HCT116 (cell line): ENCODE data around the gene TTLL11. TPM values are rescaled to one million over a fixed set of nuclear protein-coding genes. Genes with fewer than 3 reads are reported as not detected.
"Not testable (repeated sequence)": the region's sequence is repeated elsewhere in the genome, so short reads cannot be mapped to it uniquely, and the experiment has no call there.

Source experiments
- ATAC-seq: fragments of 200-7000 bp; cut with Tn5 transposase; 2 replicates; pipeline ENCODE4 v1.9.1; 2020; ENCODE audit warnings: mild to moderate bottlenecking, moderate library complexity
- BruUV-seq: library from RNA; stranded (reverse); fragments of 400-500 nt; replicated peaks from 2 replicates; lab custom pipeline; 2021; lab: Mats Ljungman, UMichigan
- CTCF ChIA-PET: fragments of 300-600 bp; sonication (Branson Sonifier 250); formaldehyde crosslinking; loops from one replicate; lab custom pipeline; 2021; ENCODE audit warnings: antibody characterized with exemption; lab: Charles Lee
- POLR2A ChIA-PET: fragments of 300-600, 350-600 bp; sonication (Branson Sonifier 250); formaldehyde crosslinking; loops from one replicate; lab custom pipeline; 2021; ENCODE audit warnings: antibody characterized with exemption; lab: Charles Lee
- RAD21 ChIA-PET, 2 experiments: fragments of 300-600 bp; sonication (Branson Sonifier 250); formaldehyde crosslinking; loops; one replicate each; lab custom pipeline; 2023; ENCODE audit warnings: low total read pairs in 2 of 2; ENCODE audit not compliant: uncharacterized antibody in 2 of 2, unreplicated experiment in 2 of 2, low non-redundant PET in 1 of 2; lab: Charles Lee
- DNase-seq: peaks from one replicate; pipeline ENCODE4 v3.0.0-alpha.2; 2010; ENCODE audit warnings: low read depth, low spot score
- H2AFZ ChIP-seq: fragments of 200-600 bp; shearing (Covaris generic), sonication (generic); 2 replicates; pipeline ENCODE4 v1.6.1; 2017; ENCODE audit warnings: low read depth, mixed run types, mixed read lengths, antibody characterized with exemption, low read length; ENCODE audit not compliant: poor library complexity, severe bottlenecking
- H3K27ac ChIP-seq: 2 replicates; pipeline ENCODE4 v1.5.1; 2012; ENCODE audit warnings: low read depth, low read length
- H3K27me3 ChIP-seq: fragments of 200-600 bp; sonication (generic); 2 replicates; pipeline ENCODE4 v1.6.1; 2016; ENCODE audit warnings: mixed run types, low read length, mixed read lengths; ENCODE audit not compliant: insufficient read depth
- H3K36me3 ChIP-seq, 2 experiments: fragments of 200-500 bp in 1 of 2; fragments of 200-600 bp in 1 of 2; sonication (Bioruptor generic) in 1 of 2; sonication (generic) in 1 of 2; 2 replicates each; pipeline versions ENCODE4 v1.5.1 to v1.6.1; 2014 to 2016; ENCODE audit warnings: low read length in 2 of 2, inconsistent platforms in 1 of 2, mixed read lengths in 1 of 2, mixed run types in 1 of 2; ENCODE audit not compliant: insufficient read depth in 2 of 2, control insufficient read depth in 1 of 2
- H3K4me1 ChIP-seq, 2 experiments: fragments of 200-600 bp in 1 of 2; sonication (generic) in 1 of 2; 2 replicates each; pipeline versions ENCODE4 v1.5.1 to v1.6.1; 2012 to 2017; ENCODE audit warnings: low read length in 2 of 2, inconsistent platforms in 1 of 2, mild to moderate bottlenecking in 1 of 2, mixed read lengths in 1 of 2, mixed run types in 1 of 2, moderate library complexity in 1 of 2; ENCODE audit not compliant: insufficient read depth in 2 of 2, control insufficient read depth in 1 of 2
- H3K4me2 ChIP-seq: fragments of 200-600 bp; sonication (generic); 2 replicates; pipeline ENCODE4 v1.6.1; 2017; ENCODE audit warnings: mixed run types, low read length, mixed read lengths
- H3K4me3 ChIP-seq, 2 experiments: fragments of 200-600 bp in 1 of 2; sonication (generic) in 1 of 2; replicated peaks in 1 of 2; 2 replicates each; pipeline ENCODE4 v1.5.1; 2011 to 2016; ENCODE audit warnings: low read length in 2 of 2, control low read depth in 1 of 2, low read depth in 1 of 2, mild to moderate bottlenecking in 1 of 2, mixed read lengths in 1 of 2, mixed run types in 1 of 2
- H3K79me2 ChIP-seq: fragments of 200-600 bp; sonication (generic); 2 replicates; pipeline ENCODE4 v1.6.1; 2017; ENCODE audit warnings: mild to moderate bottlenecking, mixed run types, low read length, moderate library complexity, mixed read lengths; ENCODE audit not compliant: insufficient read depth
- H3K9ac ChIP-seq: fragments of 200-600 bp; sonication (generic); 2 replicates; pipeline ENCODE4 v1.6.1; 2016; ENCODE audit warnings: low read length, mixed read lengths
- H3K9me2 ChIP-seq: fragments of 200-600 bp; sonication (generic), shearing (Covaris generic); 2 replicates; pipeline ENCODE4 v1.6.1; 2017; ENCODE audit warnings: mixed run types, mild to moderate bottlenecking, moderate library complexity; ENCODE audit not compliant: insufficient read depth
- H3K9me3 ChIP-seq, 2 experiments: fragments of 200-500 bp in 1 of 2; fragments of 200-600 bp in 1 of 2; sonication (Bioruptor generic) in 1 of 2; sonication (generic) in 1 of 2; 2 replicates each; pipeline ENCODE4 v1.6.1; 2014 to 2017; ENCODE audit warnings: low read length in 2 of 2, mixed read lengths in 2 of 2, inconsistent platforms in 1 of 2, low read depth in 1 of 2, mild to moderate bottlenecking in 1 of 2, mixed run types in 1 of 2, moderate library complexity in 1 of 2; ENCODE audit not compliant: control insufficient read depth in 1 of 2, insufficient read depth in 1 of 2
- H4K20me1 ChIP-seq: fragments of 200-600 bp; sonication (generic), shearing (Covaris generic); 2 replicates; pipeline ENCODE4 v1.6.1; 2017; ENCODE audit warnings: mixed run types, mild to moderate bottlenecking, moderate library complexity; ENCODE audit not compliant: insufficient read depth
- CBX3 ChIP-seq: IDR thresholded peaks from 2 replicates; pipeline ENCODE4 v1.6.1; 2012; ENCODE audit warnings: low read depth
- CEBPB ChIP-seq: IDR thresholded peaks from 2 replicates; pipeline ENCODE4 v1.6.1; 2012; ENCODE audit warnings: low read depth
- EGR1 ChIP-seq: IDR thresholded peaks from 2 replicates; pipeline ENCODE4 v1.6.1; 2012; ENCODE audit warnings: low read depth
- EZH2 ChIP-seq: fragments of 200-600 bp; sonication (generic); IDR thresholded peaks from 2 replicates; pipeline ENCODE4 v1.6.1; 2017; ENCODE audit warnings: antibody characterized with exemption, mixed run types
- EZH2phosphoT487 ChIP-seq: fragments of 200-600 bp; IDR thresholded peaks from 2 replicates; pipeline ENCODE4 v1.6.1; 2018; ENCODE audit warnings: antibody characterized with exemption, borderline replicate concordance
- FOSL1 ChIP-seq: IDR thresholded peaks from 2 replicates; pipeline ENCODE4 v1.6.1; 2012; ENCODE audit warnings: low read depth
- JUND ChIP-seq: IDR thresholded peaks from 2 replicates; pipeline ENCODE4 v1.6.1; 2012
- POLR2A ChIP-seq: IDR thresholded peaks from 2 replicates; pipeline ENCODE4 v1.7.0; 2011; ENCODE audit warnings: borderline replicate concordance; ENCODE audit not compliant: insufficient read depth, insufficient read length; ENCODE audit errors: extremely low read depth
- POLR2AphosphoS5 ChIP-seq: IDR thresholded peaks from 2 replicates; pipeline ENCODE4 v1.6.1; 2011; ENCODE audit warnings: mild to moderate bottlenecking, low read depth, low read length, moderate library complexity
- RAD21 ChIP-seq: IDR thresholded peaks from 2 replicates; pipeline ENCODE4 v1.6.1; 2012; ENCODE audit warnings: low read depth, mild to moderate bottlenecking
- SIN3A ChIP-seq: IDR thresholded peaks from 2 replicates; pipeline ENCODE4 v1.6.1; 2012; ENCODE audit warnings: low read depth
- TCF7L2 ChIP-seq: IDR thresholded peaks from 2 replicates; pipeline ENCODE4 v1.7.0; 2011; ENCODE audit warnings: borderline replicate concordance, inconsistent platforms; ENCODE audit not compliant: insufficient read depth, insufficient read length; ENCODE audit errors: extremely low read depth
- YY1 ChIP-seq: IDR thresholded peaks from 2 replicates; pipeline ENCODE4 v1.6.1; 2011; ENCODE audit warnings: low read length, low read depth, moderate library complexity, mild to moderate bottlenecking; ENCODE audit not compliant: insufficient replicate concordance; ENCODE audit errors: extremely low read depth
- ZFX ChIP-seq: fragments of 450-650 bp; IDR thresholded peaks from 2 replicates; pipeline ENCODE4 v1.6.1; 2017
- ZNF274 ChIP-seq: fragments of 200-500 bp; sonication (Bioruptor generic); IDR thresholded peaks from 2 replicates; pipeline ENCODE4 v1.6.1; 2014; ENCODE audit warnings: mild to moderate bottlenecking, low read depth, low read length, inconsistent platforms
- intact Hi-C: fragments of 100-400 bp; cut with micrococcal nuclease; formaldehyde crosslinking; loops from 2 replicates; pipeline ENCODE4 v1.10.0; 2022
- total RNA-seq: library from RNA; stranded (reverse); gene quantifications from one replicate; pipeline ENCODE4 v1.2.1, GENCODE V29; 2021; ENCODE audit not compliant: unreplicated experiment
- TF ChIP-seq, protein P1 (sequence below), 3 experiments: fragments of 200-600 bp in 1 of 3; sonication (generic) in 1 of 3; IDR thresholded peaks in 2 of 3; conservative IDR thresholded peaks in 1 of 3; 2 replicates each; pipeline ENCODE4 v1.5.1; 2012 to 2017; ENCODE audit warnings: low read depth in 2 of 3, low read length in 2 of 3, antibody characterized with exemption in 1 of 3, borderline replicate concordance in 1 of 3, control low read depth in 1 of 3, mild to moderate bottlenecking in 1 of 3, mixed read lengths in 1 of 3, mixed run types in 1 of 3, moderate library complexity in 1 of 3; ENCODE audit not compliant: insufficient read depth in 1 of 3
- TF ChIP-seq, protein P2 (sequence below): IDR thresholded peaks from 2 replicates; pipeline ENCODE4 v1.6.1; 2011; ENCODE audit warnings: mild to moderate bottlenecking, low read length, moderate library complexity; ENCODE audit not compliant: insufficient replicate concordance; ENCODE audit errors: extremely low read depth
- TF ChIP-seq, protein P3 (sequence below): IDR thresholded peaks from 2 replicates; pipeline ENCODE4 v1.6.1; 2012
- TF ChIP-seq, protein P4 (sequence below): IDR thresholded peaks from 2 replicates; pipeline ENCODE4 v1.6.1; 2012

The TTLL11 gene
- total RNA-seq, 1 experiment from 2014 or later: 2.2 TPM

DNA sequence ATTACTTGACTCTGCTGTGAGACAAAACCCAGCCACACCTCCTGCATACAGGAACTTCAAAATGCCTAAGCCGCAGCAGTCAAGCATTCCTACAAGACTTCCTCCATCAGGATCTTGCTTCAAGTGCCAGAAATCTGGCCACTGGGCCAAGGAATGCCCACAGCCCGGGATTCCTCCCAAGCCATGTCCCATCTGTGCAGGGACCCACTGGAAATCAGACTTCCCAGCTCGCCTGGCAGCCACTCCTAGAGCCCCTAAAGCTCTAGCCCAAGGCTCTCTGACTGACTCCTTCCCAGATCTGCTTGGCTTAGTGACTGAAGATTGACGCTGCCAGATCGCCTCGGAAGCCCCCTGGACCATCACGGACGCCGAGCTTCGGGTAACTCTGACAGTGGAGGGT is 300.6 kb downstream of the TTLL11 start:
- H3K4me1 ChIP-seq, BruUV-seq, H3K27ac ChIP-seq, H3K79me2 ChIP-seq, ATAC-seq, H3K4me3 ChIP-seq, DNase-seq, POLR2A ChIA-PET, intact Hi-C loops, H3K9me2 ChIP-seq, H4K20me1 ChIP-seq, H3K9ac ChIP-seq, CTCF ChIA-PET, H3K9me3 ChIP-seq, RAD21 ChIA-PET, H2AFZ ChIP-seq, H3K4me2 ChIP-seq, H3K36me3 ChIP-seq, H3K27me3 ChIP-seq: not testable (repeated sequence)

DNA sequence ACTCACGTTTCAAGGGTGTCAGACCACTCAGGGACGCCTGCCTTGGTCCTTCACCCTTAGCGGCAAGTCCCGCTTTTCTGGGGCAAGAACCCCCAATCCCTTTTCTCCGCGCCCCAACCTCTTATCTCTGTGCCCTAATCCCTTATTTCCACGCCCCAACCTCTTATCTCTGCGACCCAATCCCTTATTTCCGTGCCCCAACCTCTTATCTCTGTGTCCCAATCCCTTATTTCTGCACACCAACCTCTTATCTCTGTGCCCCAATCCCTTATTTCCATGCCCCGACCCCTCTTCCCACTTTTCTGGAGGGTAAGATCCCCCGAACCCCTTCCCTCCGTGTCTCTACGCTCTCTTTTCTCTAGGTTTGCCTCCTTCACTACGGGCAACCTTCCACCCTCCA is 302.3 kb downstream of the TTLL11 start:
- Histone ChIP-seq H3K36me3 (no peaks in the 10 kb centered on the region), H2AFZ (no peak overlapping the region), H3K9me2 (no peaks in the 10 kb centered on the region), H3K9ac (no peak overlapping the region), H3K9me3 (no peaks in the 10 kb centered on the region), H4K20me1 (no peaks in the 10 kb centered on the region), H3K79me2 (no peaks in the 10 kb centered on the region), H3K27ac (no peak overlapping the region), H3K4me1 (no peaks in the 10 kb centered on the region), H3K4me3 (no peak overlapping the region), H3K4me2 (no peak overlapping the region), H3K27me3 (no peaks in the 10 kb centered on the region)
- BruUV-seq: no TSS peak
- DNase-seq: no peak
- POLR2A ChIA-PET: no interaction called here
- intact Hi-C loops: no loop called here
- RAD21 ChIA-PET: no interaction called here
- CTCF ChIA-PET: no interaction called here
- ATAC-seq: no peak
- TF ChIP-seq EZH2 (no peak), YY1 (no peak), CBX3 (no peak), JUND (no peak), SIN3A (no peak), RAD21 (no peak), FOSL1 (no peak), POLR2AphosphoS5 (no peak), POLR2A (no peak), TCF7L2 (no peak), EZH2phosphoT487 (no peak), CEBPB (no peak), ZFX (no peak), ZNF274 (no peak), EGR1 (no peak)
- TF ChIP-seq, protein P1, sequence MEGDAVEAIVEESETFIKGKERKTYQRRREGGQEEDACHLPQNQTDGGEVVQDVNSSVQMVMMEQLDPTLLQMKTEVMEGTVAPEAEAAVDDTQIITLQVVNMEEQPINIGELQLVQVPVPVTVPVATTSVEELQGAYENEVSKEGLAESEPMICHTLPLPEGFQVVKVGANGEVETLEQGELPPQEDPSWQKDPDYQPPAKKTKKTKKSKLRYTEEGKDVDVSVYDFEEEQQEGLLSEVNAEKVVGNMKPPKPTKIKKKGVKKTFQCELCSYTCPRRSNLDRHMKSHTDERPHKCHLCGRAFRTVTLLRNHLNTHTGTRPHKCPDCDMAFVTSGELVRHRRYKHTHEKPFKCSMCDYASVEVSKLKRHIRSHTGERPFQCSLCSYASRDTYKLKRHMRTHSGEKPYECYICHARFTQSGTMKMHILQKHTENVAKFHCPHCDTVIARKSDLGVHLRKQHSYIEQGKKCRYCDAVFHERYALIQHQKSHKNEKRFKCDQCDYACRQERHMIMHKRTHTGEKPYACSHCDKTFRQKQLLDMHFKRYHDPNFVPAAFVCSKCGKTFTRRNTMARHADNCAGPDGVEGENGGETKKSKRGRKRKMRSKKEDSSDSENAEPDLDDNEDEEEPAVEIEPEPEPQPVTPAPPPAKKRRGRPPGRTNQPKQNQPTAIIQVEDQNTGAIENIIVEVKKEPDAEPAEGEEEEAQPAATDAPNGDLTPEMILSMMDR (IDR thresholded peaks at IDR 0.05 in 2 of 3, conservative IDR thresholded peaks at IDR 0.05 in 1 of 3; ENCODE audit: borderline replicate concordance in 1 of 3, insufficient read depth in 1 of 3, low read depth in 2 of 3, low read length in 2 of 3): no peak
- TF ChIP-seq, protein P2, sequence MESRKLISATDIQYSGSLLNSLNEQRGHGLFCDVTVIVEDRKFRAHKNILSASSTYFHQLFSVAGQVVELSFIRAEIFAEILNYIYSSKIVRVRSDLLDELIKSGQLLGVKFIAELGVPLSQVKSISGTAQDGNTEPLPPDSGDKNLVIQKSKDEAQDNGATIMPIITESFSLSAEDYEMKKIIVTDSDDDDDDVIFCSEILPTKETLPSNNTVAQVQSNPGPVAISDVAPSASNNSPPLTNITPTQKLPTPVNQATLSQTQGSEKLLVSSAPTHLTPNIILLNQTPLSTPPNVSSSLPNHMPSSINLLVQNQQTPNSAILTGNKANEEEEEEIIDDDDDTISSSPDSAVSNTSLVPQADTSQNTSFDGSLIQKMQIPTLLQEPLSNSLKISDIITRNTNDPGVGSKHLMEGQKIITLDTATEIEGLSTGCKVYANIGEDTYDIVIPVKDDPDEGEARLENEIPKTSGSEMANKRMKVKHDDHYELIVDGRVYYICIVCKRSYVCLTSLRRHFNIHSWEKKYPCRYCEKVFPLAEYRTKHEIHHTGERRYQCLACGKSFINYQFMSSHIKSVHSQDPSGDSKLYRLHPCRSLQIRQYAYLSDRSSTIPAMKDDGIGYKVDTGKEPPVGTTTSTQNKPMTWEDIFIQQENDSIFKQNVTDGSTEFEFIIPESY: no peak
- TF ChIP-seq, protein P3, sequence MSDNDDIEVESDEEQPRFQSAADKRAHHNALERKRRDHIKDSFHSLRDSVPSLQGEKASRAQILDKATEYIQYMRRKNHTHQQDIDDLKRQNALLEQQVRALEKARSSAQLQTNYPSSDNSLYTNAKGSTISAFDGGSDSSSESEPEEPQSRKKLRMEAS: no peak
- TF ChIP-seq, protein P4, sequence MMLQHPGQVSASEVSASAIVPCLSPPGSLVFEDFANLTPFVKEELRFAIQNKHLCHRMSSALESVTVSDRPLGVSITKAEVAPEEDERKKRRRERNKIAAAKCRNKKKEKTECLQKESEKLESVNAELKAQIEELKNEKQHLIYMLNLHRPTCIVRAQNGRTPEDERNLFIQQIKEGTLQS: no peak
